Ammon's horn (tissue), 1 donor: ENCODE data around the gene GABRG3.
"Not testable (repeated sequence)": the region's sequence is repeated elsewhere in the genome, so short reads cannot be mapped to it uniquely, and the experiment has no call there.

Source experiments
- DNase-seq: peaks from one replicate; pipeline ENCODE4 v3.0.0-alpha.2; 2016; ENCODE audit warnings: low spot score

Gene GABRG3

GRCh38 chr15:27183201-27183600 is 212.2 kb downstream of the GABRG3 start:
- peak; percentile 26 for DNase-seq

- not testable (repeated sequence) for DNase-seq
These were observed 220.5 kb downstream of the GABRG3 start for GRCh38 chr15:27191515-27191914.

GRCh38 chr15:27196691-27197090 is 225.7 kb downstream of the GABRG3 start:
- DNase-seq, result no peak

DNA sequence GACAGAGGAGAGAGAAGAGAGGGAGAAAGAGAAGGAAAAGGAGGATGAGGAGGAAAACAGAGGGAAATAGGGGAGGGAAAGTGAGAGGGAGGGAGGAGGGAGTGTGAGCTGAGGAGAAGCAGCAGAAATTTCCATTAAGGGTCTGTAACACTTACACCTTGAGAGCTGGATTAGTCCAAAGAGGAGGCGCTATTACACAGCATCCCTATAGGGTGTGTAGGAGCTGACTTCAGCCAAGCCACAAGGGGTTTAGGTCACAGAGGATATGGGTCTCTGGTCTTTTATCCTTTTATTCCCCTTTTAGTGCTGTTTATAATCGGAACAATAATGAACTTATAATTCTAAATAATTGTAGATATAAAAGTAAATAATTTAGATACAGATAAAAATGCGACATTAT is 230.4 kb downstream of the GABRG3 start:
- DNase-seq, result no peak

GRCh38 chr15:27210176-27210575 is 239.2 kb downstream of the GABRG3 start:
- DNase-seq, result no peak

GRCh38 chr15:27214032-27214431 is 243.1 kb downstream of the GABRG3 start:
- DNase-seq, result no peak

- no peak for DNase-seq
These were observed 244.0 kb downstream of the GABRG3 start for GRCh38 chr15:27214961-27215360.

- DNase-seq, result no peak
These were observed 247.4 kb downstream of the GABRG3 start for GRCh38 chr15:27218426-27218825.

DNA sequence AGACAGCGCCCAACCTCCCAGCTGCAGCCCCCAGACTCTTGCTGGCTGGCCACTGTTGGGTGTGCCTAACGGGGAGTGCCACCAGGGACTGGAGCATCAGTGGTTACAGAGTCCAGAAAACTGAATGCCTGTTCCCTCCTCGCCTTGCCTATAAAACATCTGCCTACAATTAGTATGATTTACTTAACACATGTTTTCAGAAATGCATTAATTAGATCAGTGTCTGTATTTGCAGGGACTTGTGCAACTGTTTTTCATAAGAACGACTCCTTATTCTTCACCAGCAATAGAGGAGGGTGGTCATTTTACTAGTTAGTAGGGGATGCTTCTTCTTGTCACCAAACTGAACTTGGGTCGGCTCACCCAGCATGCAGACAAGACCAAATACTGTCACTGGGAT is 248.7 kb downstream of the GABRG3 start:
- no peak for DNase-seq

GRCh38 chr15:27220199-27220598 is 249.2 kb downstream of the GABRG3 start:
- DNase-seq, result no peak

GRCh38 chr15:27222479-27222878 is 251.5 kb downstream of the GABRG3 start:
- DNase-seq, result no peak

DNA sequence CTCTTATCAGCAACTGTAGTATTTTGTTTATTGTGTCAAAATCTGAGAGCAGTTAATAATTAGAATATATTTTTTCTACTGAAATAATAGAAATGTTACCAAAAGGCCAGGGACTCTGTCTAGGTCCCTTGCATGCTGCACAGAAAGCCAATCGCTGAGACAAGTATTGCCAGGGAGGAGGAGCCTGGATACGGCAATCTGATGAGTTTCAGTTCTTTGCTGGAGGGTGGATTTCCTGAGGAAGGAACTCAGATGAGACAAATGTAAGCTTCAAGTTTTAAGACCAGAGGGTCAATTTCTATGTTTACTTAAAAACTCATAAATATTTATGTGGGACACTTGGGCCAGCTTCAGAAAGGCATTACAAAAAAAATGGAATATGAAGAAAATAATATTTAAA is 252.2 kb downstream of the GABRG3 start:
- no peak for DNase-seq

- DNase-seq, result no peak
These were observed 260.8 kb downstream of the GABRG3 start for GRCh38 chr15:27231811-27232210.

DNA sequence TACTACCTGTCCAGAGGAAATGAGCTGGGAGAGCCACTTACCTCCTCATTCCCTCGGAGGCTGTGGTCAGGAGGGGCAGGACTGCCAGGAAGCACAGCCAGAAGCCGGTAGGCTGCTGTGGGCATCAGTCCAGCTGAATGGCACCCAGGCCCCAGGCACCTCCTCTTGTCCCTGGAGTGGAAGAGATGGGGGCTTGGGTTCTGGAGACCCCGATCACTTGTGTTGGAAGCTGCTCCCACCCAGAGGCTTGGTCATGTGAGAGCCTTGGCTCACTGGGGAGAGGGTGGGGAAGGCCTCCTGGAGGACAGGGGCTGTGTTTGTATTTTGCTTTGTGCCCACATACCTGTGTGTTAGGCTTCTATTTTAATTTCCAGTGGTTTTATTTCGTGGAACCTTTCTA is 261.9 kb downstream of the GABRG3 start:
- no peak for DNase-seq

- DNase-seq, result no peak
These were observed 263.6 kb downstream of the GABRG3 start for GRCh38 chr15:27234593-27234992.

DNA sequence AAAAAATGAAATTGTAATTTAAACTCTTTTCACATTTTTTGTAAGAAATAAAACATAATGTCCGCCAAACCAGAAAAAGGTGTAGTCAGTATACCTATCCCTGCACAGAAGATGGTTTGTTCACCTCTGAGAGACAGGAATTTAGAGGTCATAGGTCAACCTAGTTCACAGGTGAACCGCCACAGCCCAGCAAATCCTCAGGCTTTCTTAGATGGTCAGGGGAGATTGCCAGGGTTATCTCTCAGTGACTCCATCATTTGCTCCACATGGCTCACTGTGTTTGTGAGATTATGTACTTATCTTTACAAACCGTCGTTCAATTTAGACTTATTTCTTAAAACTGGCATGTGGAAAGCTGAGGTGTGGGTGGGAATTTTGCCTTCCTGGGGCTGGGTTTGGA is 264.2 kb downstream of the GABRG3 start:
- no peak for DNase-seq

DNA sequence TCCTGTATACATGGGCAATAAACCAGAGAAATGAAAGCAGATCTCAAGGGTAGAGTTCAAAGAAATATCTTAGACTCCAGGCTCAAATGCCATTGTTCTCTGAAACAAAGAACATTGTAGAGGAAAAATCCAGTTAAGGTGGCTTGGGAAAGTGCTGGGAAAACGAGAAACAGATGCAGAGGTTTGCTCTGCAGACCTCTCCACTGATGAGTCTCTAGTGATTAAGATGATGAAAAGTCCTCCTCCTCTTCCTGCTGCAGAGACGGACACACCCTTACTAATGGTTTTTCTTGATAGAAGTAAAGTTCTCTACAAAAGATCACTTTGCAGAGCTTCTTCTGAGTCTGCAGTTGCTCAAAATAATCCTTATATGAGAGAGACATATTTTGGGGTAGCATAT is 264.7 kb downstream of the GABRG3 start:
- DNase-seq, result no peak

- DNase-seq, result no peak
These were observed 266.4 kb downstream of the GABRG3 start for GRCh38 chr15:27237319-27237939.

GRCh38 chr15:27238209-27238608 is 267.2 kb downstream of the GABRG3 start:
- no peak for DNase-seq

- no peak for DNase-seq
These were observed 267.9 kb downstream of the GABRG3 start for GRCh38 chr15:27238707-27239423.

DNA sequence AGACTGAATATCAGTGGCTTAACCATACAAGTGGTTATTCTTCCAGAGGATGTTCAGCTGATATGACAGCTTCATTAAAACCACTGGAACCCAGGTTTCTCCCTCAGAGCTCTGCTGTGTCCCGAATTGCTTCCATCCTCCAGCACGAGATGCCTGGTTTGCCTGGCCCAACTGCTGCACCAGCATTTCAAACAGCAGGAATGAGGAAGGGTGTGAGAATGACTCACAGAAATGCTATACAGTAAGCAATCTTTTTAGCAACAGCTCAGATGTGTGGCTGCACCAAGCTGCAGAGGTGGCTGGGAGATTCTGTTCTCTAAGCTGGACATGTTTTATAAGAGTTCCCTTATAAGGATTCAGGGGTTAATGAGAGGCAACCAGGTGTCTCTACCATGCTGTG is 271.0 kb downstream of the GABRG3 start:
- peak; percentile 19 for DNase-seq

- DNase-seq, result no peak
These were observed 273.1 kb downstream of the GABRG3 start for GRCh38 chr15:27244047-27244446.

DNA sequence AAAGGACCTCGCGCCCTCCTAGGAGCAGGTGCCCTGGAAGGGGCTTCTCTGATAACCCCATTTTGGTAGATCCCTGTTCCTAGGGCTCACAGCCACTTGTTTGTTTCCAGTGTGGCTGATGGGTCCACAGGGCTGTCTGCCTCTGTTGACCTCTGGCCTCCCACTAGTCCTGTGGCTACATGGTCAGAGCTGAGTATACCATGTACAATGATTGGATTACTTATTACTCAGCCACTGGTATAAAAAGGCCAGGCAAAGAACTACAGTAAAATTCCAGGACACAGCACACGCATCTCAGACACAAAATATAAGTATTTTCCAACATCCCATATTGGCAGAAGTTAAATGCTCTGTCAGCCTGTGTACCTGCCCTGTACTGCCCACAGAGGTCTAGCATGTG is 277.3 kb downstream of the GABRG3 start:
- DNase-seq, result no peak
